A549 (cell line): Measurements from ENCODE around the gene FOXM1.

Source experiments
- CTCF ChIP-seq: fragments of >200 bp; sonication (Bioruptor Twin); formaldehyde crosslinking; IDR thresholded peaks from 3 replicates; pipeline ENCODE4 v1.5.1; 2016
- ESRRA ChIP-seq: fragments of 150-350 bp; IDR thresholded peaks from 2 replicates; pipeline ENCODE4 v1.6.1; 2014; ENCODE audit warnings: mild to moderate bottlenecking, low read length, borderline replicate concordance
- MAFK ChIP-seq: fragments of 450-650 bp; IDR thresholded peaks from 2 replicates; pipeline ENCODE4 v1.6.1; 2014; ENCODE audit not compliant: partially characterized antibody
- NPAS2 ChIP-seq: fragments of 250-450 bp; sonication (Bioruptor Pico); IDR thresholded peaks from 2 replicates; pipeline ENCODE4 v1.8.0; 2022; ENCODE audit warnings: mild to moderate bottlenecking, moderate library complexity, borderline replicate concordance
- PBX3 ChIP-seq: IDR thresholded peaks from 2 replicates; pipeline ENCODE4 v1.6.1; 2012
- POLR2AphosphoS2 ChIP-seq: conservative IDR thresholded peaks from 2 replicates; pipeline ENCODE4 v1.6.1; 2012; ENCODE audit warnings: low read length, improper control_type of control experiment, inconsistent platforms
- TF ChIP-seq, protein P1 (sequence below): IDR thresholded peaks from 2 replicates; pipeline ENCODE4 v1.6.1; 2012

DNA sequence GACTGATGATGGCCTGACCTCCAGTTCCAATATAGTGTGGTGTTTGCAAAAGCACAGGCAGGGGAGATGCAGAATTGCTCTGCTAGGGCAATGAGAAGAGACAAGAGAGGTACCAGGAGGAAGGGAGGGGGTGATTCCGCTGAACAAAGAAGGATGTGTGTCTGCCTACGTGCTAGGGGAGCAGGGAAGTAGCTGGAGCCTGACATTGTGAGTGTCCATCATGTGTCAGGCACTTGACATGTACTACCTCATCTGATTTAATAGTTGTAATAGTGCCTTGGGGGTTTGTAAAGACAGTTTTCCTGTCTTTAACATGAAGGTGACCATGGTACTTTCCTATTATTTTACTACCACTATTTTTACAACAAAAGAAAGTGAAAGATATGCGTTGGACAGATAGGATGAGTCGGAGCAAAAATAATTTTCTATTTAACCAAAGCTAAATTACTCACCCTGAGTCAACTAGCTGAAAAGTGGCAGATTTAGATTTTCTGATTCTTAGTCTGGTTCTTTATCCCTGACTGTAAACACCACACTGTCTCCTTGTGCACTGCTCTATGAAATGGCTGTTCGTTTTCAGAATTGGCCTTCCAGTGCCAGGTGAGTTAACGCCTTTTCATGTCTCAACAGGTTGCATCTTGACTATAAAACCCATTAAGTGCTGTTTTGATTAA lies 48.5 kb upstream of the FOXM1 start:
- TF ChIP-seq NPAS2 (CRISPR knock-in tag), result no peak
- no peak for TF ChIP-seq MAFK
- TF ChIP-seq, protein P1, sequence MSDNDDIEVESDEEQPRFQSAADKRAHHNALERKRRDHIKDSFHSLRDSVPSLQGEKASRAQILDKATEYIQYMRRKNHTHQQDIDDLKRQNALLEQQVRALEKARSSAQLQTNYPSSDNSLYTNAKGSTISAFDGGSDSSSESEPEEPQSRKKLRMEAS, result no peak
- no peak for TF ChIP-seq CTCF
- TF ChIP-seq POLR2AphosphoS2, result no peak
- no peak for TF ChIP-seq PBX3
- no peak for TF ChIP-seq ESRRA
